PC-9 (cell line): ENCODE measurements around the gene BCL2L12. TPM values are rescaled to one million over a fixed set of nuclear protein-coding genes. Genes with fewer than 3 reads are reported as not detected.
A peak's percentile ranks its signal among the peaks of the same experiment; 100 is the strongest.

Source experiments
- BruUV-seq: library from RNA; stranded (reverse); fragments of 400-500 nt; replicated peaks from 2 replicates; lab custom pipeline; 2021; lab: Mats Ljungman, UMichigan
- CTCF ChIA-PET: fragments of 300-600 bp; sonication (Branson Sonifier 250); formaldehyde crosslinking; loops from one replicate; lab custom pipeline; 2022; ENCODE audit warnings: antibody characterized with exemption; lab: Charles Lee
- POLR2A ChIA-PET: fragments of 300-600 bp; sonication (Branson Sonifier 250); formaldehyde crosslinking; loops from one replicate; lab custom pipeline; 2022; ENCODE audit warnings: antibody characterized with exemption; ENCODE audit not compliant: unreplicated experiment; lab: Charles Lee
- DNase-seq, 2 experiments: peaks; one replicate each; pipeline versions ENCODE4 v3.0.0 to v3.0.0-alpha.2; 2015 to 2022; ENCODE audit warnings: mixed read lengths in 1 of 2
- H2AFZ ChIP-seq: fragments of 200-600 bp; sonication (generic); 2 replicates; pipeline ENCODE4 v1.8.1; 2017; ENCODE audit warnings: antibody characterized with exemption
- H3F3A ChIP-seq: fragments of 200-600 bp; sonication (generic); 2 replicates; pipeline ENCODE4 v1.8.1; 2017; ENCODE audit warnings: antibody characterized with exemption, mild to moderate bottlenecking, low read depth; ENCODE audit not compliant: insufficient read depth
- H3K27ac ChIP-seq: fragments of 200-600 bp; sonication (generic); 2 replicates; pipeline ENCODE4 v1.6.1; 2016; ENCODE audit warnings: mixed run types
- H3K27me3 ChIP-seq: fragments of 200-600 bp; sonication (generic); 2 replicates; pipeline ENCODE4 v1.6.1; 2016; ENCODE audit warnings: low read depth, mixed run types; ENCODE audit not compliant: insufficient read depth
- H3K36me3 ChIP-seq: fragments of 200-600 bp; sonication (generic); 2 replicates; pipeline ENCODE4 v1.6.1; 2016; ENCODE audit warnings: low read depth, mixed run types
- H3K4me1 ChIP-seq: fragments of 200-600 bp; sonication (generic); replicated peaks from 2 replicates; pipeline ENCODE4 v1.6.1; 2016; ENCODE audit warnings: mixed run types; ENCODE audit not compliant: insufficient read depth
- H3K4me2 ChIP-seq: fragments of 200-600 bp; sonication (generic); 2 replicates; pipeline ENCODE4 v1.6.1; 2017; ENCODE audit warnings: mixed run types
- H3K4me3 ChIP-seq: fragments of 200-600 bp; sonication (generic); 2 replicates; pipeline ENCODE4 v1.6.1; 2016; ENCODE audit warnings: mixed run types
- H3K79me2 ChIP-seq: fragments of 200-600 bp; sonication (generic); 2 replicates; pipeline ENCODE4 v1.6.1; 2017; ENCODE audit warnings: low read depth, mixed run types
- H3K9me2 ChIP-seq: fragments of 200-600 bp; sonication (generic); 2 replicates; pipeline ENCODE4 v1.8.1; 2017; ENCODE audit warnings: mild to moderate bottlenecking; ENCODE audit not compliant: insufficient read depth
- H3K9me3 ChIP-seq: fragments of 200-600 bp; sonication (generic); 2 replicates; pipeline ENCODE4 v1.8.1; 2016; ENCODE audit warnings: low read depth; ENCODE audit not compliant: insufficient read depth
- H4K20me1 ChIP-seq: fragments of 200-600 bp; sonication (generic); 2 replicates; pipeline ENCODE4 v1.8.1; 2017; ENCODE audit not compliant: insufficient read depth
- CTCF ChIP-seq: fragments of 200-600 bp; sonication (generic); conservative IDR thresholded peaks from 2 replicates; pipeline ENCODE4 v1.6.1; 2017; ENCODE audit warnings: mixed run types, antibody characterized with exemption, mild to moderate bottlenecking, moderate library complexity
- EZH2 ChIP-seq: fragments of 200-600 bp; sonication (generic); IDR thresholded peaks from 2 replicates; pipeline ENCODE4 v1.8.0; 2017; ENCODE audit warnings: antibody characterized with exemption, low read depth
- intact Hi-C: fragments of 100-400 bp; cut with micrococcal nuclease; formaldehyde crosslinking; loops from one replicate; pipeline ENCODE4 v1.10.0; 2022; ENCODE audit not compliant: unreplicated experiment
- total RNA-seq: library from RNA; stranded (reverse); gene quantifications from 2 replicates; pipeline ENCODE4 v1.2.3, GENCODE V29; 2021

Gene BCL2L12
- total RNA-seq, 1 experiment from 2014 or later: 84.8 TPM

- TF ChIP-seq CTCF: no peak
- no peak for TF ChIP-seq EZH2
- Histone ChIP-seq H3K79me2 (peaks cover 9% of the 10 kb centered on the region; the same call in 1 of the 2 replicates), H3K9me3 (no peaks in the 10 kb centered on the region), H2AFZ (no peak overlapping the region), H3K27me3 (no peaks in the 10 kb centered on the region), H3F3A (peaks cover 53% of the 10 kb centered on the region), H3K36me3 (peaks cover 30% of the 10 kb centered on the region), H3K9me2 (no peaks in the 10 kb centered on the region), H3K4me2 (no peak overlapping the region), H4K20me1 (peaks cover 50% of the 10 kb centered on the region), H3K4me1 (peaks cover under 1% of the 10 kb centered on the region; the same call in 1 of the 2 replicates), H3K4me3 (no peak overlapping the region), H3K27ac (no peak overlapping the region)
- intact Hi-C loops: no loop called here
- ChIA-PET POLR2A (interaction anchor here (1.1 kb wide), 1 partner anchor 16 kb away, joined by 4 read pairs; the partner anchor contains the start of gene SCAF1), CTCF (no interaction called here)
- BruUV-seq: TSS peak; percentile 12
- DNase-seq: no peak
Measured at GRCh38 chr19:49658139-49658517, 7.6 kb upstream of the BCL2L12 start.

GRCh38 chr19:49658566-49659442 is 6.9 kb upstream of the BCL2L12 start:
- Histone ChIP-seq H3K36me3 (peaks cover 27% of the 10 kb centered on the region), H3K9me2 (no peaks in the 10 kb centered on the region), H3F3A (peaks cover 57% of the 10 kb centered on the region), H3K4me1 (peaks cover 7% of the 10 kb centered on the region), H3K27me3 (no peaks in the 10 kb centered on the region), H3K27ac (no peak overlapping the region), H3K9me3 (no peaks in the 10 kb centered on the region), H4K20me1 (peaks cover 51% of the 10 kb centered on the region), H3K4me3 (no peak overlapping the region), H2AFZ (no peak overlapping the region), H3K4me2 (no peak overlapping the region), H3K79me2 (peaks cover 15% of the 10 kb centered on the region)
- no peak for TF ChIP-seq CTCF
- TF ChIP-seq EZH2: no peak
- CTCF ChIA-PET: no interaction called here
- no TSS peak for BruUV-seq
- intact Hi-C loops: no loop called here
- no peak for DNase-seq
- POLR2A ChIA-PET: no interaction called here

- Histone ChIP-seq H4K20me1 (peaks cover 44% of the 10 kb centered on the region), H3K9me2 (no peaks in the 10 kb centered on the region), H3K36me3 (peaks cover 14% of the 10 kb centered on the region), H2AFZ (no peak overlapping the region), H3F3A (peaks cover 68% of the 10 kb centered on the region), H3K9me3 (no peaks in the 10 kb centered on the region), H3K4me2 (no peak overlapping the region), H3K79me2 (peaks cover 27% of the 10 kb centered on the region), H3K27me3 (no peaks in the 10 kb centered on the region), H3K4me3 (no peak overlapping the region), H3K4me1 (peaks cover 12% of the 10 kb centered on the region), H3K27ac (peak overlapping the region; percentile 40; the same call in 1 of the 2 replicates)
- TF ChIP-seq CTCF (no peak), EZH2 (no peak)
- CTCF ChIA-PET: no interaction called here
- POLR2A ChIA-PET: interaction anchor here (0.7 kb wide), 1 partner anchor 16 kb away, joined by 5 read pairs; no protein-coding TSS in a partner anchor
- no TSS peak for BruUV-seq
- peak in 1 of 2 experiments; percentile 54 for DNase-seq
- intact Hi-C loops: no loop called here
Measured at GRCh38 chr19:49660338-49660961, 5.3 kb upstream of the BCL2L12 start.
